C4-2B (cell line): ENCODE results near the gene RAPGEF4.
A peak's percentile ranks its signal among the peaks of the same experiment; 100 is the strongest.

Experiments used
- H3K27ac ChIP-seq: fragments of 450-650 bp; 2 replicates; pipeline ENCODE4 v1.5.1; 2017
- ZFX ChIP-seq: fragments of 450-650 bp; IDR thresholded peaks from 2 replicates; pipeline ENCODE4 v1.6.1; 2017
- TF ChIP-seq, protein P1 (sequence below): fragments of 450-650 bp; conservative IDR thresholded peaks from 2 replicates; pipeline ENCODE4 v1.5.1; 2017; ENCODE audit warnings: mild to moderate bottlenecking

Gene RAPGEF4

DNA sequence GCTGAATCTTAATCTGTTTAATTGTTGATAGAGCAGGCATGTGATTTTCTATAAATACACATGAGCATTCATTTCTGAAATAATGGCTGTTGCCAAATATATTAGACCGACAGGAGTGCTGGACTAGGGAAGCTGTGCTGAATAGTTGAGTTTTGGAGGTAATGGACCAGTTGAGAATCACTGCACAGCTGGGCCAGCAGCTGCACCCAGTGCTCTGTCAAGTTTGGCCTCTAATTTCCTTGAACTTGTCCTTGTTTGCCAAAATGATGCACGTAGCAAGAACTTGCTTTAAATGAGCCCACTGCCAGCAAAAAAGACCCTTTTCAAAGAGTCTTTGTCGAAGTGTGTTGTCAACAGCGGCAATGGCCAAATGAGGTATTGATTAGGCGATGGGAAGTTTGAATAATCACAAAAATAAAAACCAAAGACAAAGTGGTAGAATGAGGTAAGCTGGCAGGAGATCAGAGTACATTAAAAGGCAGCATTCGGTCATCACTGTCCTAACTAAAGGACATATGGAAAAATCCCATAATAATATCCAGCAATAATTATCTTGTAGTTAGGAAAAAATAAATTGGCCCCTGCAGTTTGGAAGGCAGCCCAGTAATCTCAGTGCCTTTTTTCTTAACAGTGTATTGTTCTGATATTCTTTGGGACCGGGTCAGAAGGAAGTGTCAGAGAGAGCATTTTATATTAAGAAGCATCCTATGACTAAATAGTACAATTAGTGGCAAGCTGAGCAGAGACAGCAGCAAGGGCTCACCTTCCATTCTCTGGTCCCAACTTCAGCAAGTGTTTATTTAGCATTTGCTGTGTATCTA, 126.2 kb downstream of the RAPGEF4 start:
- no peak overlapping the region for H3K27ac ChIP-seq
- no peak for TF ChIP-seq ZFX
- TF ChIP-seq, protein P1, sequence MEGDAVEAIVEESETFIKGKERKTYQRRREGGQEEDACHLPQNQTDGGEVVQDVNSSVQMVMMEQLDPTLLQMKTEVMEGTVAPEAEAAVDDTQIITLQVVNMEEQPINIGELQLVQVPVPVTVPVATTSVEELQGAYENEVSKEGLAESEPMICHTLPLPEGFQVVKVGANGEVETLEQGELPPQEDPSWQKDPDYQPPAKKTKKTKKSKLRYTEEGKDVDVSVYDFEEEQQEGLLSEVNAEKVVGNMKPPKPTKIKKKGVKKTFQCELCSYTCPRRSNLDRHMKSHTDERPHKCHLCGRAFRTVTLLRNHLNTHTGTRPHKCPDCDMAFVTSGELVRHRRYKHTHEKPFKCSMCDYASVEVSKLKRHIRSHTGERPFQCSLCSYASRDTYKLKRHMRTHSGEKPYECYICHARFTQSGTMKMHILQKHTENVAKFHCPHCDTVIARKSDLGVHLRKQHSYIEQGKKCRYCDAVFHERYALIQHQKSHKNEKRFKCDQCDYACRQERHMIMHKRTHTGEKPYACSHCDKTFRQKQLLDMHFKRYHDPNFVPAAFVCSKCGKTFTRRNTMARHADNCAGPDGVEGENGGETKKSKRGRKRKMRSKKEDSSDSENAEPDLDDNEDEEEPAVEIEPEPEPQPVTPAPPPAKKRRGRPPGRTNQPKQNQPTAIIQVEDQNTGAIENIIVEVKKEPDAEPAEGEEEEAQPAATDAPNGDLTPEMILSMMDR: no peak

DNA sequence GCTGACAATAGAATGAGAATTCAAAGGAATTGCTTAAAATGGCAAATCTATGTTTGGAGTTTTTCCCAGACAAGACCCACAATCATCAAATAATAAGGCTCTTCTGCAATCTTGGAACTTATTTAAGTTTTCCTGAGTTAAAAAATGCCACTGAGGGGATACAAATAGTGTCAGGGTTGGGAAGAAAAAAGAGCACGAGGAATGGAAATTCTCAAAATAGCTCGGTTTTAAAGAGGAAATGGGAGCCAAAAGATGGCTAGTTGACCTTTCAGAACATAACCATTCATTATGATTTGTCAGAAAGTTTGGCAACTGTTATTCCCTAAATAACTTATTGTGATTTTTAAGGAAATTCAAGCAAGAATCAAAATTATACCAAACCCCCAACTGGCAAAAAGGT, 127.7 kb downstream of the RAPGEF4 start:
- TF ChIP-seq, protein P1: no peak
- no peak for TF ChIP-seq ZFX
- H3K27ac ChIP-seq: no peak overlapping the region

DNA sequence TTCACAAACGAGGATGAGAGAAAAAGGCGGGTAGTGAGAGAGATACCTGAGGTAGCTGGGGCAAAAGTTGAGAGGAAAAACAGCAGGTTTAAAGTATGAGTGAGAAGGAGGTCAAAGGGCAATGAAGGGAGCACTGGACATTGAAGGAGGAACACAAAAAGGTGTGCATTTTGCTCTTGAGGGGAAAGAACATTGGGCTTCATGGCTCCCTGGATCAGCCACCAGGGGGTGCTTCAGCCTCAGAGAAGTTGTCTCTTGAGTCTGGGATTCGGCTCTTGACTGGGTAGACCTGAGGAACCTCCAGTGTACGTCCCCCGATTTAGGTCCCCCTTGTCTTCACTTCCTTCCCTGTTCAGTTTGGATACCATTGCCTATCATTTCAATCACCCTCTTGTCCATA, 128.5 kb downstream of the RAPGEF4 start:
- TF ChIP-seq, protein P1: peak; percentile 80
- TF ChIP-seq ZFX: no peak
- no peak overlapping the region for H3K27ac ChIP-seq

DNA sequence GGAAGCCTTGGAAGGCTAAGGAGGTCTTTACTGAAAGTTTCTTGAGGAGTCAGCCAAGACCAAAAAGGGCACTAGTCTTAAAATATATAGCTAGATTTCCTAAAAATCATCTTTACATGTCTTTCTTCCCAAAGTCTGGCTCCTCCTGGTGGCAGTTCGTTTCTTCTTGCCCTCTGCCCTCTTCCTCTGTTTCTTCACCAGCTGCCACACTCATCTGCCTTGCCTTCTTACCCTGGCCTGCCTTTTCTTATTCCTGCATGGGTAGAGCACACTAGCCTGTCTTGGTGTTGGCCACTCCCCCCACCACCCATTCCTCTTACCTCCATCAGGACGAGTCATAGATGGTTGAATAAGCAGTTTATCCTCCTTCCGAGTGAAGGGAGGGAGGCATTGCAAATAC, 129.8 kb downstream of the RAPGEF4 start:
- H3K27ac ChIP-seq: no peak overlapping the region
- TF ChIP-seq, protein P1: peak; percentile 14
- TF ChIP-seq ZFX: no peak

DNA sequence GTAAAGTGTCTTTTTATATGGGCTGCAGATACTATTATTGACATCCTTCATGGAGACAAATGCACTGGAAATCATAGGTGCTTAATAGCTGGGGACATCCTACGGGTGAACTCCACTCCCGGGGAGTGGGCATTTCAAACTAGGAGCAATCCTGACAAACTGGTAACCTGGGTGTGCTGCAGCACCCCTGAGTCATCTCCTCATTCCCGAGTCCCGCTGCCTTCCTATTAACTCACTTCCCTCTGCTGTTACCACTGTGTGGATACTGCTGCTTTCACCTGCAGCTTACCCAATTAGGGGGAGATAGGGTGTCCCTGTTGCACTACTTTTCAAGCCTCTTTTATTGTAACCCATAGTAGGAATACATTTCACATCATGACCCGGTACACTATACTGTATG, 134.2 kb downstream of the RAPGEF4 start:
- no peak overlapping the region for H3K27ac ChIP-seq
- TF ChIP-seq, protein P1: no peak
- no peak for TF ChIP-seq ZFX

DNA sequence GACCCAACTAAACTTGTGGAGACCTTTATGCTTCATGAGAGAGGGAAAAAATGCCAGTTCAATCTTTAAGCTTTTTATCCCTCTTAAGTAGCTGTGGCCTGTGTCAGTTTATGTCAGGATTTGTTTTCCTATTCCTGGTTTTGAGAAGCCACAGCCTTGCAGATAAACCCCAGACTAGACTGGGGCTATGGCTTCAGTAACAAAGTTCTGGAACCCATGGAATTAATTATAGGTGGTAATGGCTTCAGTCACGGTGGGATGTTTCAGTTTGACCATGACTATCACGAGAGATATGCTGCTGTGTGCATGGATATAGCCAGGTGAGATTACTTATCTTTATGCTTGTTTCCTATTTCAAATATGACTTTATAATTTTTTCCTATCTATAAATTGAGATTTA, 134.8 kb downstream of the RAPGEF4 start:
- no peak overlapping the region for H3K27ac ChIP-seq
- TF ChIP-seq, protein P1: no peak
- TF ChIP-seq ZFX: no peak

DNA sequence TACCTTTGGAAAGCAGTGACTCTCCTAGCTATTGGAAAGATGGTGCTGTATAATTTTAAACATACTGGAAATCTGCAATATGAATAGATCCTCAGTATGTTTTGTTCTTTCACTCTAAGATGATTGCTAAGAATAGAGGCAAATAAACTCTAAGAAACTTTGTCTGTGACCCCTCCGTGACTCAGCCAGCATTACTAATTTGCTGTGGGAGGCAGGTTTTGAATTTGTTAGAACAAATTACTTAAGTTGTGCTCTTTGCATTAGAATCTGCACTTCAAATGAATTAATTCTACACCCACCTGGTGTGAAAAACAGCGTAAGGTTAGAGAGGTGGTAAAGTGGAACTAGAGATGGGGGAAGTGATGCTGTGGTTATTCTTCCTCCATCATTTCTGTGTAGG, 142.2 kb downstream of the RAPGEF4 start:
- TF ChIP-seq, protein P1: no peak
- TF ChIP-seq ZFX: no peak
- H3K27ac ChIP-seq: no peak overlapping the region
